Adrenal gland (tissue), 12 donors: ENCODE results near the gene CEP43. TPM values are rescaled to one million over a fixed set of nuclear protein-coding genes. Genes with fewer than 3 reads are reported as not detected.

Source experiments
- DNase-seq, 7 donors: peaks; one replicate each; pipeline ENCODE4 v3.0.0-alpha.2; 2019 to 2020
- H3K27ac ChIP-seq, 5 donors: fragments of 200-600 bp; sonication (generic) in 4 of 5; 1 replicate in 3 of 5; 2 replicates in 2 of 5; pipeline versions ENCODE4 v1.5.1 to v1.8.0; 2016 to 2020; ENCODE audit warnings: mild to moderate bottlenecking in 1 of 5
- H3K27me3 ChIP-seq: fragments of 200-600 bp; 2 replicates; pipeline ENCODE4 v1.8.0; 2021
- H3K36me3 ChIP-seq, 2 donors: fragments of 200-600 bp; replicated peaks in 1 of 2; 1 replicate in 1 of 2; 2 replicates in 1 of 2; pipeline versions ENCODE4 v1.5.1 to v1.8.0; 2018 to 2022
- H3K4me1 ChIP-seq, 2 donors: fragments of 200-600 bp; replicated peaks in 1 of 2; 1 replicate in 1 of 2; 2 replicates in 1 of 2; pipeline versions ENCODE4 v1.5.1 to v1.8.0; 2018 to 2021
- H3K4me3 ChIP-seq, 4 donors: fragments of 200-600 bp; sonication (generic) in 3 of 4; one replicate each; pipeline ENCODE4 v1.5.1; 2016 to 2018
- H3K9me3 ChIP-seq, 3 donors: fragments of 200-600 bp; sonication (generic) in 1 of 3; replicated peaks in 1 of 3; 1 replicate in 2 of 3; 2 replicates in 1 of 3; pipeline versions ENCODE4 v1.5.1 to v1.8.0; 2016 to 2021
- POLR2A ChIP-seq, 2 donors: fragments of 450-650 bp; IDR thresholded peaks; one replicate each; pipeline ENCODE4 v1.6.1; 2017; ENCODE audit warnings: antibody characterized with exemption in 2 of 2, mild to moderate bottlenecking in 2 of 2, moderate library complexity in 1 of 2
- WGBS, 4 donors: extraction: QIAGEN DNeasy Blood & Tissue Kit in 2 of 4; methylation state at CpG; one replicate each; pipeline versions ENCODE4 v1.1.5 to v1.1.7; 2013 to 2017; 5-methylcytosine and 5-hydroxymethylcytosine counted together
- intact Hi-C, 2 donors: fragments of 100-400 bp; cut with DNase I; formaldehyde crosslinking; loops; one replicate each; pipeline versions ENCODE4 v1.14.1 to v1.15.0; 2022 to 2023
- polyA plus RNA-seq, 3 donors: library from polyadenylated mRNA; stranded (reverse); fragments of 200-250 nt in 2 of 3; fragments of 350-450 nt in 1 of 3; fragmentation: Illumina TruSeq in 1 of 3; extraction: RNeasy Lipid Tissue Mini Kit (QIAGEN cat#74804) in 1 of 3; gene quantifications; one replicate each; pipeline ENCODE4 v1.2.3, GENCODE V29; 2013 to 2014
- total RNA-seq, 9 donors: library from RNA; depleted of rRNA in 4 of 9; stranded (reverse); fragments of >200 nt in 4 of 9; fragments of 120-200 nt in 1 of 9; fragmentation: NEBNext Ultra II Directional in 1 of 9; extraction: Animal tissue kit (Norgen Biotek cat#: 25700) in 1 of 9; gene quantifications; one replicate each; pipeline versions ENCODE4 v1.1.0 to v1.2.4, GENCODE V29; 2013 to 2023
- TF ChIP-seq, protein P1 (sequence below), 6 experiments: fragments of 450-650 bp in 4 of 6; fragments of 200-600 bp in 2 of 6; sonication (generic) in 1 of 6; IDR thresholded peaks; 1 replicate in 5 of 6; 2 replicates in 1 of 6; pipeline versions ENCODE4 v1.5.1 to v1.8.0; 2016 to 2021; ENCODE audit warnings: antibody characterized with exemption in 6 of 6, mild to moderate bottlenecking in 2 of 6, moderate library complexity in 1 of 6
- donor health status: healthy with polysubstance abuse.
- donor health status: Bipolar disorder and iron deficiency.
- donor health status: DM: yes; HTN: yes; CAD: no.
- donor health status: DM: no; HTN: no; CAD: no.
- donor health status: DM: no; HTN: no; CAD: no.
- donor health status: DM: yes; HTN: yes; CAD: no.

The CEP43 gene
- total and polyA plus RNA-seq, 12 donors = 10.1 to 36.7 (median 16.6) TPM

- Histone ChIP-seq H3K27ac (no peak overlapping the region), H3K9me3 (no peaks in the 10 kb centered on the region), H3K4me1 (peaks cover 4 to 6% of the 10 kb centered on the region in 2 donors), H3K36me3 (peaks cover 0 to 23% of the 10 kb centered on the region in 2 donors), H3K4me3 (no peak overlapping the region), H3K27me3 (no peaks in the 10 kb centered on the region)
- WGBS, 4 donors = 96 to 98% (median 97%) methylated on average over 4 of the region's 4 CpGs
- DNase-seq = no peak
- TF ChIP-seq, protein P1, sequence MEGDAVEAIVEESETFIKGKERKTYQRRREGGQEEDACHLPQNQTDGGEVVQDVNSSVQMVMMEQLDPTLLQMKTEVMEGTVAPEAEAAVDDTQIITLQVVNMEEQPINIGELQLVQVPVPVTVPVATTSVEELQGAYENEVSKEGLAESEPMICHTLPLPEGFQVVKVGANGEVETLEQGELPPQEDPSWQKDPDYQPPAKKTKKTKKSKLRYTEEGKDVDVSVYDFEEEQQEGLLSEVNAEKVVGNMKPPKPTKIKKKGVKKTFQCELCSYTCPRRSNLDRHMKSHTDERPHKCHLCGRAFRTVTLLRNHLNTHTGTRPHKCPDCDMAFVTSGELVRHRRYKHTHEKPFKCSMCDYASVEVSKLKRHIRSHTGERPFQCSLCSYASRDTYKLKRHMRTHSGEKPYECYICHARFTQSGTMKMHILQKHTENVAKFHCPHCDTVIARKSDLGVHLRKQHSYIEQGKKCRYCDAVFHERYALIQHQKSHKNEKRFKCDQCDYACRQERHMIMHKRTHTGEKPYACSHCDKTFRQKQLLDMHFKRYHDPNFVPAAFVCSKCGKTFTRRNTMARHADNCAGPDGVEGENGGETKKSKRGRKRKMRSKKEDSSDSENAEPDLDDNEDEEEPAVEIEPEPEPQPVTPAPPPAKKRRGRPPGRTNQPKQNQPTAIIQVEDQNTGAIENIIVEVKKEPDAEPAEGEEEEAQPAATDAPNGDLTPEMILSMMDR (IDR thresholded peaks at IDR 0.05) = no peak
- TF ChIP-seq POLR2A (IDR thresholded peaks at IDR 0.05) = no peak
- intact Hi-C loops = no loop called here
Observed at GRCh38 chr6:167013946-167014345, 14.7 kb downstream of the CEP43 start.

GRCh38 chr6:167015302-167015701 is 16.1 kb downstream of the CEP43 start:
- Histone ChIP-seq H3K4me1 (no peaks in the 10 kb centered on the region), H3K36me3 (peaks cover 0 to 23% of the 10 kb centered on the region in 2 donors), H3K9me3 (no peaks in the 10 kb centered on the region), H3K4me3 (no peak overlapping the region), H3K27ac (no peak overlapping the region), H3K27me3 (no peaks in the 10 kb centered on the region)
- intact Hi-C loops = no loop called here
- TF ChIP-seq, protein P1 (IDR thresholded peaks at IDR 0.05) = no peak
- no peak for TF ChIP-seq POLR2A (IDR thresholded peaks at IDR 0.05)
- no peak for DNase-seq
- WGBS, 4 donors = 94 to 99% (median 98%) methylated on average over 9 of the region's 9 CpGs

DNA sequence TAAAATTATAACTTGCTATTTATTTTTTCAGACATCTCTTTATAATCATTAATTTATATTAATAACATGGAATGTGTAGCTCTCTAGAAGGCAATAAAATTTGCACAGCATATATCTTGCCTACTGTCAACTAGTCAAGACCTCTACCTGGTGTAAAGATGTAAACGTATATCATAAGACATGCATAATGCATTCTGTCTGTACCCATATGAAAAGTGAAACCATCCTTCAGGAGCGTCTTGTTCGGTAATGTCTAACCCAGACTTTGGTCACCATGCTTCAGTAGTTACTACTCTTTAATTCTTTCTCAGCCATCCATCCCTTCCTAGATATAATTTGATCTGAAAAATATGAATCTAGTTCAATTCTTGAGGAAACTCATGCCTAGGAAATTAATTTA is 21.0 kb downstream of the CEP43 start:
- Histone ChIP-seq H3K9me3 (no peaks in the 10 kb centered on the region), H3K4me3 (no peak overlapping the region), H3K27me3 (no peaks in the 10 kb centered on the region), H3K27ac (no peak overlapping the region), H3K4me1 (no peaks in the 10 kb centered on the region), H3K36me3 (peaks cover 0 to 15% of the 10 kb centered on the region in 2 donors)
- intact Hi-C loops = no loop called here
- TF ChIP-seq POLR2A (IDR thresholded peaks at IDR 0.05) = no peak
- TF ChIP-seq, protein P1 (IDR thresholded peaks at IDR 0.05) = no peak
- 91 to 97% (median 94%) methylated on average over 3 of the region's 3 CpGs for WGBS, 4 donors
- DNase-seq = no peak

GRCh38 chr6:167027308-167027707 is 28.1 kb downstream of the CEP43 start:
- H3K27ac ChIP-seq = no peak overlapping the region
- H3K9me3 ChIP-seq = no peaks in the 10 kb centered on the region
- no peak for DNase-seq
- H3K27me3 ChIP-seq = no peaks in the 10 kb centered on the region
- intact Hi-C loops = no loop called here
- peaks cover 0 to 25% of the 10 kb centered on the region in 2 donors for H3K36me3 ChIP-seq
- TF ChIP-seq, protein P1 (IDR thresholded peaks at IDR 0.05) = no peak
- 83 to 98% (median 95%) methylated on average over 3 of the region's 3 CpGs for WGBS, 4 donors
- H3K4me1 ChIP-seq = peaks cover 0 to 8% of the 10 kb centered on the region in 2 donors
- no peak overlapping the region for H3K4me3 ChIP-seq
